Measurements from ENCODE around the gene SH3PXD2A.

DNA sequence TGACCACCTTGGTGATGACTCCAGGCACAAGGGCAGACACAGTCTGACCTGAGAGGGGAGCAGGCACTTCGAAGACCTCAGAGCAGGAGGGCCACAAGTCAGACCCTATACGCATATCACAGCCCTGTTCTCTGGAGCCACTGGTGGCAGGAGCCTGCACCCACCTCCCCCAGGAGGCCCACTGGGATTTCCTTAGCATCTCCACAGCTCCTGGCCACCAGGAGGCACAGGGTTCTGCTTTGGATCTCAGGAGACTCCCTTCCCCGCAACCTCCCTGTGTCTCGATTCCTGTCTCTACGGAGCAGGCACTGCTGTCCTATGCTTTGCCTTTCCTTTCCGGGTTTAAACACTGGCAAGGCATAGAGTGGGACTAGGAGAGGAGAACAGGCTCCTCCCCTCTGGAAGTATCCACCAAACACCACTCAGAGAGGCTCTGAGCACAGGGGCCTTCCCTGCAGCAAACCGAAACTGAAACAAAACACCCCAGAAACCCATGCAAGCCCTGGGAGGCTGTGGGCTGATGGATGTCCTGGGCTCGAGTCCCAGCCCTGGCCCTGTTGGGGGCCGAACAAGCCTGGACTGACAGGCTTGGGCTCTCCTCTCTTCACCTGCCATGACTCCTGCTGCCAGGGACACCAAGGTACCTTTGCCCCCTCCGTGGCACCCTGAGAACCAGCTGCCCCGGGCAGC, 195.6 kb downstream of the SH3PXD2A start:
- TF ChIP-seq CTCF (conservative IDR thresholded peaks at IDR 0.05; ENCODE audit: low read depth in 2 of 2): no peak
- no peak for TF ChIP-seq REST (IDR thresholded peaks at IDR 0.05; ENCODE audit: unreplicated experiment)
- no peak for TF ChIP-seq POLR2AphosphoS5 (IDR thresholded peaks at IDR 0.05; ENCODE audit: low read depth)
- TF ChIP-seq EZH2phosphoT487 (IDR thresholded peaks at IDR 0.05; ENCODE audit: unreplicated experiment): no peak
- TF ChIP-seq CREB1 (CRISPR knock-in tag; IDR thresholded peaks at IDR 0.05; ENCODE audit: low read depth): no peak
- TF ChIP-seq JUNB (IDR thresholded peaks at IDR 0.05; ENCODE audit: unreplicated experiment): no peak
- no peak for TF ChIP-seq EZH2 (IDR thresholded peaks at IDR 0.05; ENCODE audit: low read depth, unreplicated experiment)
- no peak for TF ChIP-seq NANOG (IDR thresholded peaks at IDR 0.05; ENCODE audit: borderline replicate concordance)
- no peak for TF ChIP-seq ZNF114 (CRISPR knock-in tag; IDR thresholded peaks at IDR 0.05)
- TF ChIP-seq, protein P1, sequence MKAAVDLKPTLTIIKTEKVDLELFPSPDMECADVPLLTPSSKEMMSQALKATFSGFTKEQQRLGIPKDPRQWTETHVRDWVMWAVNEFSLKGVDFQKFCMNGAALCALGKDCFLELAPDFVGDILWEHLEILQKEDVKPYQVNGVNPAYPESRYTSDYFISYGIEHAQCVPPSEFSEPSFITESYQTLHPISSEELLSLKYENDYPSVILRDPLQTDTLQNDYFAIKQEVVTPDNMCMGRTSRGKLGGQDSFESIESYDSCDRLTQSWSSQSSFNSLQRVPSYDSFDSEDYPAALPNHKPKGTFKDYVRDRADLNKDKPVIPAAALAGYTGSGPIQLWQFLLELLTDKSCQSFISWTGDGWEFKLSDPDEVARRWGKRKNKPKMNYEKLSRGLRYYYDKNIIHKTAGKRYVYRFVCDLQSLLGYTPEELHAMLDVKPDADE (IDR thresholded peaks at IDR 0.05): no peak
